Measurements from ENCODE around the gene PLAAT5.

- TF ChIP-seq CTCF (IDR thresholded peaks at IDR 0.05; ENCODE audit: low read depth, low read length) (no peak), EZH2phosphoT487 (IDR thresholded peaks at IDR 0.05; ENCODE audit: low read depth) (no peak)
Measured at GRCh38 chr11:63491636-63492372, 837 bp upstream of the PLAAT5 start.
